Measurements from ENCODE around the gene DHRS2. TPM values are rescaled to one million over a fixed set of nuclear protein-coding genes. Genes with fewer than 3 reads are reported as not detected.

DHRS2 gene
- total and polyA plus RNA-seq, 2 of the 4 experiments (the other 2 are of a cell fraction), result 0.12 to 0.18 TPM

GRCh38 chr14:23647619-23648018 is 11.5 kb downstream of the DHRS2 start:
- Histone ChIP-seq H3K4me1 (ENCODE audit: control insufficient read depth, insufficient read depth, low read length) (no peaks in the 10 kb centered on the region), H4K8ac (ENCODE audit: low read depth in 2 of 2, low read length in 2 of 2) (no peak overlapping the region), H3K4ac (ENCODE audit: low read depth, low read length) (no peak overlapping the region), H2AFZ (replicated peaks; ENCODE audit: low read length, poor library complexity) (no peak overlapping the region), H2BK15ac (ENCODE audit: low read depth, low read length) (no peak overlapping the region), H3K14ac (replicated peaks; ENCODE audit: low read depth, low read length) (no peak overlapping the region), H3K18ac (ENCODE audit: low read depth, low read length) (no peak overlapping the region), H2AK9ac (replicated peaks; ENCODE audit: low read depth, low read length, poor library complexity) (no peak overlapping the region), H3K79me1 (ENCODE audit: low read depth in 1 of 2, low read length in 2 of 2) (no peaks in the 10 kb centered on the region), H3K56ac (ENCODE audit: extremely low read depth, insufficient read depth, low read length) (no peak overlapping the region), H3K9ac (ENCODE audit: low read depth, low read length) (no peak overlapping the region), H2BK5ac (ENCODE audit: low read depth, low read length, poor library complexity, severe bottlenecking) (no peak overlapping the region), H3K9me1 (ENCODE audit: insufficient read depth, low read length) (no peaks in the 10 kb centered on the region), H3K23ac (ENCODE audit: low read depth, low read length) (no peak overlapping the region), H3K27ac (ENCODE audit: insufficient read depth, low read length) (no peak overlapping the region), H4K5ac (ENCODE audit: low read depth, low read length) (no peak overlapping the region), H3K9me3 (ENCODE audit: control insufficient read depth, insufficient read depth, low read length) (no peaks in the 10 kb centered on the region), H3K4me2 (ENCODE audit: low read depth, low read length) (no peak overlapping the region), H2AK5ac (ENCODE audit: low read depth, low read length) (no peak overlapping the region), H2BK120ac (ENCODE audit: low read depth, low read length) (no peak overlapping the region), H2BK20ac (ENCODE audit: low read depth, low read length) (no peak overlapping the region), H3K27me3 (ENCODE audit: control insufficient read depth, insufficient read depth, low read length) (peaks cover 3% of the 10 kb centered on the region), H4K20me1 (ENCODE audit: insufficient read depth, low read length) (no peaks in the 10 kb centered on the region), H4K91ac (ENCODE audit: insufficient read depth, low read depth, low read length) (no peak overlapping the region), H3K36me3 (ENCODE audit: control insufficient read depth, insufficient read depth, low read length) (no peaks in the 10 kb centered on the region), H3K4me3 (ENCODE audit: insufficient read depth, low read depth, low read length) (no peak overlapping the region)
- TF ChIP-seq CHD1 (IDR thresholded peaks at IDR 0.05; ENCODE audit: low read depth, low read length), result no peak
- TF ChIP-seq NFE2L2 (IDR thresholded peaks at IDR 0.05; ENCODE audit: low read depth, low read length), result no peak
- no peak for TF ChIP-seq BHLHE40 (IDR thresholded peaks at IDR 0.05; ENCODE audit: low read depth, low read length)
- no peak for TF ChIP-seq RCOR1 (IDR thresholded peaks at IDR 0.05; ENCODE audit: insufficient replicate concordance, low read length)
- TF ChIP-seq, protein P1, sequence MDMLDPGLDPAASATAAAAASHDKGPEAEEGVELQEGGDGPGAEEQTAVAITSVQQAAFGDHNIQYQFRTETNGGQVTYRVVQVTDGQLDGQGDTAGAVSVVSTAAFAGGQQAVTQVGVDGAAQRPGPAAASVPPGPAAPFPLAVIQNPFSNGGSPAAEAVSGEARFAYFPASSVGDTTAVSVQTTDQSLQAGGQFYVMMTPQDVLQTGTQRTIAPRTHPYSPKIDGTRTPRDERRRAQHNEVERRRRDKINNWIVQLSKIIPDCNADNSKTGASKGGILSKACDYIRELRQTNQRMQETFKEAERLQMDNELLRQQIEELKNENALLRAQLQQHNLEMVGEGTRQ (IDR thresholded peaks at IDR 0.05; ENCODE audit: low read depth, low read length), result no peak
- TF ChIP-seq RFX5 (IDR thresholded peaks at IDR 0.05; ENCODE audit: low read depth, low read length), result no peak
- intact Hi-C loops (cut with micrococcal nuclease), result no loop called here
- dilution Hi-C loops (cut with HindIII; ENCODE audit: low sequenced_read_pairs, unreplicated experiment), result no loop called here
- BruUV-seq (replicated peaks), result no TSS peak
- DNase-seq (no peak), ATAC-seq (ENCODE audit: low read depth) (no peak)
- in situ Hi-C loops (cut with MboI; ENCODE audit: low sequenced_read_pairs), result no loop called here
- ChIA-PET CTCF (no interaction called here), POLR2A (ENCODE audit: unreplicated experiment) (no interaction called here)
- no CpG with 5 or more reads among the region's 2 CpGs for WGBS, 2 experiments (ENCODE audit: extremely low coverage in 2 of 2, insufficient read length in 1 of 2)
